Panc1 (cell line): Measurements from ENCODE around the gene MAG. TPM values are rescaled to one million over a fixed set of nuclear protein-coding genes. Genes with fewer than 3 reads are reported as not detected.

Source experiments
- ATAC-seq: fragments of 200-7000 bp; cut with Tn5 transposase; 2 replicates; pipeline ENCODE4 v1.9.1; 2020; ENCODE audit warnings: mild to moderate bottlenecking, moderate library complexity
- BruUV-seq: library from RNA; stranded (reverse); fragments of 400-500 nt; replicated peaks from 2 replicates; lab custom pipeline; 2021; lab: Mats Ljungman, UMichigan
- CTCF ChIA-PET: fragments of 300-600 bp; sonication (Branson Sonifier 250); formaldehyde crosslinking; loops from one replicate; lab custom pipeline; 2022; ENCODE audit warnings: antibody characterized with exemption; lab: Charles Lee
- POLR2A ChIA-PET: fragments of 300-600 bp; sonication (Branson Sonifier 250); formaldehyde crosslinking; loops from one replicate; lab custom pipeline; 2022; ENCODE audit warnings: antibody characterized with exemption; lab: Charles Lee
- DNase-seq: peaks from one replicate; pipeline ENCODE4 v3.0.0-alpha.2; 2010; ENCODE audit warnings: low read depth, low spot score
- H3K27ac ChIP-seq: 2 replicates; pipeline ENCODE4 v1.5.1; 2011; ENCODE audit warnings: mild to moderate bottlenecking, low read length, inconsistent platforms
- H3K27me3 ChIP-seq: fragments of 200-500 bp; sonication (Bioruptor generic); 2 replicates; pipeline ENCODE4 v1.6.0; 2014; ENCODE audit warnings: low read length, inconsistent platforms; ENCODE audit not compliant: control insufficient read depth, insufficient read depth
- H3K36me3 ChIP-seq: fragments of 200-500 bp; sonication (Bioruptor generic); 2 replicates; pipeline ENCODE4 v1.5.1; 2014; ENCODE audit warnings: inconsistent platforms, mild to moderate bottlenecking, low read length, moderate library complexity; ENCODE audit not compliant: control insufficient read depth, insufficient read depth
- H3K4me1 ChIP-seq: 2 replicates; pipeline ENCODE4 v1.5.1; 2011; ENCODE audit warnings: inconsistent platforms, mild to moderate bottlenecking, low read length, moderate library complexity; ENCODE audit not compliant: control insufficient read depth, insufficient read depth
- H3K4me3 ChIP-seq, 2 experiments: 2 replicates each; pipeline ENCODE4 v1.5.1; 2011 to 2012; ENCODE audit warnings: low read depth in 2 of 2, low read length in 2 of 2, mild to moderate bottlenecking in 2 of 2, inconsistent platforms in 1 of 2, moderate library complexity in 1 of 2
- H3K9me3 ChIP-seq: fragments of 200-500 bp; sonication (Bioruptor generic); 2 replicates; pipeline ENCODE4 v1.5.1; 2014; ENCODE audit warnings: low read depth, mild to moderate bottlenecking, inconsistent platforms, low read length, moderate library complexity; ENCODE audit not compliant: control insufficient read depth, insufficient read depth
- POLR2AphosphoS5 ChIP-seq: IDR thresholded peaks from 2 replicates; pipeline ENCODE4 v1.6.1; 2012; ENCODE audit warnings: mild to moderate bottlenecking, low read depth, low read length, moderate library complexity
- SIN3A ChIP-seq: IDR thresholded peaks from 2 replicates; pipeline ENCODE4 v1.6.1; 2012; ENCODE audit warnings: low read depth, mild to moderate bottlenecking, low read length, moderate library complexity, borderline replicate concordance; ENCODE audit not compliant: insufficient read depth
- TCF7L2 ChIP-seq: IDR thresholded peaks from 2 replicates; pipeline ENCODE4 v1.6.1; 2011; ENCODE audit warnings: mild to moderate bottlenecking, low read depth, low read length, inconsistent platforms
- in situ Hi-C: cut with HindIII; loops from 2 replicates; pipeline ENCODE4 v1.10.0; 2016; ENCODE audit warnings: low sequenced_read_pairs, low pct_unique_long_range_greater_than_20kb
- intact Hi-C: fragments of 100-400 bp; cut with micrococcal nuclease; formaldehyde crosslinking; loops from one replicate; pipeline ENCODE4 v1.10.0; 2022; ENCODE audit not compliant: unreplicated experiment
- total RNA-seq: library from RNA; stranded (reverse); gene quantifications from one replicate; pipeline ENCODE4 v1.2.1, GENCODE V29; 2021; ENCODE audit not compliant: unreplicated experiment
- TF ChIP-seq, protein P1 (sequence below): fragments of 450-650 bp; IDR thresholded peaks from 2 replicates; pipeline ENCODE4 v1.5.1; 2017; ENCODE audit warnings: mild to moderate bottlenecking
- TF ChIP-seq, protein P2 (sequence below), 2 experiments: IDR thresholded peaks; 2 replicates each; pipeline ENCODE4 v1.6.1; 2011 to 2012; ENCODE audit warnings: low read depth in 2 of 2, control low read depth in 1 of 2, low read length in 1 of 2, mild to moderate bottlenecking in 1 of 2, moderate library complexity in 1 of 2; ENCODE audit not compliant: insufficient read depth in 1 of 2

MAG gene
- total RNA-seq, 1 experiment from 2014 or later, result not detected

DNA sequence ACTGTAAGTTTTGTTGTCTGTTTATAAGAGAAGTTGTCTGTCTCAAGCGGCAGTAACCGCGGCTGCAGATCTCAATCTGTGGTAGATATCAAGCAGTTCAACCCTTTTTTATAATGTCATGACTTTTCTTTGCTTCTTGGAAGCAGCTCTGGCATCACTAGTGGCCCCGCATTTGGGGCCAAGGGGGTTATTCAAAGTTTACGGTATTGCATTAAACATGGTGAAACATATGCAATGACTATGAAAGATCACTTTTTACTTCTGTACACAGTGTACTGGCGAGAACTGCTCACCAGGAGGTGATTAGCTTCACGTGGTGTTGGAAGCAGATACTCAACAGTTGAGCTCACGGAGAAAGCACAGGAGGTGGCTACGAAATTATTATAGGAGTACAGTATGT lies 61.7 kb downstream of the MAG start:
- DNase-seq (no peak), ATAC-seq (no peak)
- Histone ChIP-seq H3K9me3 (no peaks in the 10 kb centered on the region), H3K36me3 (no peaks in the 10 kb centered on the region), H3K4me3 (no peak overlapping the region), H3K27me3 (0 out of 2 replicates have a peak, but pooled peaks cover 2% of the 10 kb centered on the region), H3K4me1 (no peaks in the 10 kb centered on the region), H3K27ac (no peak overlapping the region)
- no TSS peak for BruUV-seq
- TF ChIP-seq SIN3A, result no peak
- no peak for TF ChIP-seq TCF7L2
- TF ChIP-seq, protein P1, sequence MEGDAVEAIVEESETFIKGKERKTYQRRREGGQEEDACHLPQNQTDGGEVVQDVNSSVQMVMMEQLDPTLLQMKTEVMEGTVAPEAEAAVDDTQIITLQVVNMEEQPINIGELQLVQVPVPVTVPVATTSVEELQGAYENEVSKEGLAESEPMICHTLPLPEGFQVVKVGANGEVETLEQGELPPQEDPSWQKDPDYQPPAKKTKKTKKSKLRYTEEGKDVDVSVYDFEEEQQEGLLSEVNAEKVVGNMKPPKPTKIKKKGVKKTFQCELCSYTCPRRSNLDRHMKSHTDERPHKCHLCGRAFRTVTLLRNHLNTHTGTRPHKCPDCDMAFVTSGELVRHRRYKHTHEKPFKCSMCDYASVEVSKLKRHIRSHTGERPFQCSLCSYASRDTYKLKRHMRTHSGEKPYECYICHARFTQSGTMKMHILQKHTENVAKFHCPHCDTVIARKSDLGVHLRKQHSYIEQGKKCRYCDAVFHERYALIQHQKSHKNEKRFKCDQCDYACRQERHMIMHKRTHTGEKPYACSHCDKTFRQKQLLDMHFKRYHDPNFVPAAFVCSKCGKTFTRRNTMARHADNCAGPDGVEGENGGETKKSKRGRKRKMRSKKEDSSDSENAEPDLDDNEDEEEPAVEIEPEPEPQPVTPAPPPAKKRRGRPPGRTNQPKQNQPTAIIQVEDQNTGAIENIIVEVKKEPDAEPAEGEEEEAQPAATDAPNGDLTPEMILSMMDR, result no peak
- no peak for TF ChIP-seq POLR2AphosphoS5
- TF ChIP-seq, protein P2, sequence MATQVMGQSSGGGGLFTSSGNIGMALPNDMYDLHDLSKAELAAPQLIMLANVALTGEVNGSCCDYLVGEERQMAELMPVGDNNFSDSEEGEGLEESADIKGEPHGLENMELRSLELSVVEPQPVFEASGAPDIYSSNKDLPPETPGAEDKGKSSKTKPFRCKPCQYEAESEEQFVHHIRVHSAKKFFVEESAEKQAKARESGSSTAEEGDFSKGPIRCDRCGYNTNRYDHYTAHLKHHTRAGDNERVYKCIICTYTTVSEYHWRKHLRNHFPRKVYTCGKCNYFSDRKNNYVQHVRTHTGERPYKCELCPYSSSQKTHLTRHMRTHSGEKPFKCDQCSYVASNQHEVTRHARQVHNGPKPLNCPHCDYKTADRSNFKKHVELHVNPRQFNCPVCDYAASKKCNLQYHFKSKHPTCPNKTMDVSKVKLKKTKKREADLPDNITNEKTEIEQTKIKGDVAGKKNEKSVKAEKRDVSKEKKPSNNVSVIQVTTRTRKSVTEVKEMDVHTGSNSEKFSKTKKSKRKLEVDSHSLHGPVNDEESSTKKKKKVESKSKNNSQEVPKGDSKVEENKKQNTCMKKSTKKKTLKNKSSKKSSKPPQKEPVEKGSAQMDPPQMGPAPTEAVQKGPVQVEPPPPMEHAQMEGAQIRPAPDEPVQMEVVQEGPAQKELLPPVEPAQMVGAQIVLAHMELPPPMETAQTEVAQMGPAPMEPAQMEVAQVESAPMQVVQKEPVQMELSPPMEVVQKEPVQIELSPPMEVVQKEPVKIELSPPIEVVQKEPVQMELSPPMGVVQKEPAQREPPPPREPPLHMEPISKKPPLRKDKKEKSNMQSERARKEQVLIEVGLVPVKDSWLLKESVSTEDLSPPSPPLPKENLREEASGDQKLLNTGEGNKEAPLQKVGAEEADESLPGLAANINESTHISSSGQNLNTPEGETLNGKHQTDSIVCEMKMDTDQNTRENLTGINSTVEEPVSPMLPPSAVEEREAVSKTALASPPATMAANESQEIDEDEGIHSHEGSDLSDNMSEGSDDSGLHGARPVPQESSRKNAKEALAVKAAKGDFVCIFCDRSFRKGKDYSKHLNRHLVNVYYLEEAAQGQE (IDR thresholded peaks at IDR 0.05; ENCODE audit: insufficient read depth in 1 of 2, low read depth in 2 of 2, low read length in 1 of 2), result no peak
- in situ Hi-C loops (no loop called here), intact Hi-C loops (loop anchor here (1.0 to 10.0 kb wide), 2 partner anchors 115 to 141 kb away; partner anchors contain the start of gene KRTDAP)
- ChIA-PET POLR2A (no interaction called here), CTCF (interaction anchor here (0.6 to 2.7 kb wide), 9 partner anchors 23 to 329 kb away, joined by 3 to 23 read pairs (median 3); no protein-coding TSS in a partner anchor)

- POLR2A ChIA-PET, result no interaction called here
- no peaks in the 10 kb centered on the region for H3K36me3 ChIP-seq
- intact Hi-C loops (loop anchor here (10.0 kb wide), 1 partner anchor 140 kb away; the partner anchor contains the start of gene KRTDAP), in situ Hi-C loops (no loop called here)
- TF ChIP-seq SIN3A (no peak), TCF7L2 (no peak), POLR2AphosphoS5 (no peak)
- TF ChIP-seq, protein P2 (IDR thresholded peaks at IDR 0.05; ENCODE audit: insufficient read depth in 1 of 2, low read depth in 2 of 2, low read length in 1 of 2), result no peak
- TF ChIP-seq, protein P1, result no peak
- CTCF ChIA-PET, result interaction anchor here (0.5 to 0.6 kb wide), 4 partner anchors 99 to 288 kb away, joined by 3 to 8 read pairs (median 4); no protein-coding TSS in a partner anchor
- no peak for ATAC-seq
- no peak overlapping the region for H3K27ac ChIP-seq
- BruUV-seq, result no TSS peak
- H3K27me3 ChIP-seq, result 0 out of 2 replicates have a peak, but pooled peaks cover 2% of the 10 kb centered on the region
- H3K4me1 ChIP-seq, result no peaks in the 10 kb centered on the region
- DNase-seq, result no peak
- no peaks in the 10 kb centered on the region for H3K9me3 ChIP-seq
- no peak overlapping the region for H3K4me3 ChIP-seq
Measured at GRCh38 chr19:35354898-35355297, 62.9 kb downstream of the MAG start.
